Measurements from ENCODE around the gene CBFB.

- TF ChIP-seq CTCF (IDR thresholded peaks at IDR 0.05 in 4 of 5, conservative IDR thresholded peaks at IDR 0.05 in 1 of 5) (no peak), POLR2A (IDR thresholded peaks at IDR 0.05) (no peak)
Observed at GRCh38 chr16:67052399-67052798, 23.4 kb downstream of the CBFB start.
